WTC11 (cell line): ENCODE measurements around the gene CIC. TPM values are rescaled to one million over a fixed set of nuclear protein-coding genes. Genes with fewer than 3 reads are reported as not detected.

Source experiments
- ATAC-seq: fragments of 200-7000 bp; cut with Tn5 transposase; 2 replicates; pipeline ENCODE4 v1.10.0; 2021; ENCODE audit warnings: mild to moderate bottlenecking, moderate library complexity
- CTCF ChIA-PET: fragments of 300-600 bp; sonication (Branson Sonifier 250); formaldehyde crosslinking; loops from one replicate; lab custom pipeline; 2021; ENCODE audit warnings: antibody characterized with exemption; lab: Charles Lee
- POLR2A ChIA-PET: fragments of 350-600 bp; sonication (Branson Sonifier 250); formaldehyde crosslinking; loops from one replicate; lab custom pipeline; 2021; ENCODE audit warnings: antibody characterized with exemption; lab: Charles Lee
- DNase-seq: peaks from one replicate; pipeline ENCODE4 v3.0.0; 2021; ENCODE audit warnings: low spot score
- H3K27ac Mint-ChIP-seq: 2 replicates; pipeline ENCODE4 v1.8.0; 2021; ENCODE audit warnings: mixed read lengths
- H3K27me3 Mint-ChIP-seq: 2 replicates; pipeline ENCODE4 v1.8.0; 2021; ENCODE audit warnings: low read depth, mild to moderate bottlenecking, moderate library complexity, mixed read lengths
- H3K36me3 Mint-ChIP-seq: 2 replicates; pipeline ENCODE4 v1.8.0; 2021; ENCODE audit warnings: mixed read lengths
- H3K4me1 Mint-ChIP-seq: 2 replicates; pipeline ENCODE4 v1.8.0; 2022; ENCODE audit warnings: mixed read lengths
- H3K4me3 Mint-ChIP-seq: 2 replicates; pipeline ENCODE4 v1.8.0; 2021; ENCODE audit warnings: mild to moderate bottlenecking, moderate library complexity, mixed read lengths
- H3K9me3 Mint-ChIP-seq: 2 replicates; pipeline ENCODE4 v1.8.0; 2021; ENCODE audit warnings: mixed read lengths
- ARID4B ChIP-seq: sonication (generic); formaldehyde crosslinking; IDR thresholded peaks from 2 replicates; pipeline ENCODE4 v1.8.0; 2023; ENCODE audit warnings: missing genetic modification reagents, mild to moderate bottlenecking, borderline replicate concordance
- ESRRA ChIP-seq: sonication (generic); formaldehyde crosslinking; IDR thresholded peaks from 2 replicates; pipeline ENCODE4 v1.8.1; 2022; ENCODE audit warnings: mild to moderate bottlenecking, missing genetic modification reagents, borderline replicate concordance
- FOXK1 ChIP-seq: sonication (generic); formaldehyde crosslinking; IDR thresholded peaks from 2 replicates; pipeline ENCODE4 v1.8.0; 2022; ENCODE audit warnings: mild to moderate bottlenecking, moderate library complexity, missing genetic modification reagents
- HMGXB4 ChIP-seq: sonication (generic); formaldehyde crosslinking; IDR thresholded peaks from 2 replicates; pipeline ENCODE4 v1.8.1; 2023; ENCODE audit warnings: mild to moderate bottlenecking, moderate library complexity, missing genetic modification reagents
- MAX ChIP-seq: sonication (generic); formaldehyde crosslinking; IDR thresholded peaks from 2 replicates; pipeline ENCODE4 v1.8.0; 2022; ENCODE audit warnings: mild to moderate bottlenecking, missing genetic modification reagents
- NR3C1 ChIP-seq: sonication (generic); formaldehyde crosslinking; conservative IDR thresholded peaks from 2 replicates; pipeline ENCODE4 v1.8.1; 2023; ENCODE audit warnings: low read depth, mild to moderate bottlenecking, missing genetic modification reagents
- RELA ChIP-seq: sonication (generic); formaldehyde crosslinking; IDR thresholded peaks from 2 replicates; pipeline ENCODE4 v1.8.1; 2022; ENCODE audit warnings: missing genetic modification reagents, mild to moderate bottlenecking, borderline replicate concordance
- SMAD3 ChIP-seq: sonication (generic); formaldehyde crosslinking; IDR thresholded peaks from 2 replicates; pipeline ENCODE4 v1.8.0; 2022; ENCODE audit warnings: missing genetic modification reagents, mild to moderate bottlenecking, borderline replicate concordance
- SP1 ChIP-seq: sonication (generic); formaldehyde crosslinking; conservative IDR thresholded peaks from 2 replicates; pipeline ENCODE4 v1.8.1; 2022; ENCODE audit warnings: missing genetic modification reagents
- STAT6 ChIP-seq: sonication (generic); formaldehyde crosslinking; conservative IDR thresholded peaks from 2 replicates; pipeline ENCODE4 v1.8.1; 2023; ENCODE audit warnings: mild to moderate bottlenecking, low read depth, missing genetic modification reagents, moderate library complexity
- TEAD1 ChIP-seq: sonication (generic); formaldehyde crosslinking; IDR thresholded peaks from 2 replicates; pipeline ENCODE4 v1.8.0; 2022; ENCODE audit warnings: mild to moderate bottlenecking, missing genetic modification reagents
- TP53 ChIP-seq: sonication (generic); formaldehyde crosslinking; IDR thresholded peaks from 2 replicates; pipeline ENCODE4 v1.8.1; 2023; ENCODE audit warnings: mild to moderate bottlenecking, missing genetic modification reagents
- ZNF232 ChIP-seq: sonication (generic); formaldehyde crosslinking; IDR thresholded peaks from 2 replicates; pipeline ENCODE4 v1.8.0; 2022; ENCODE audit warnings: mild to moderate bottlenecking, missing genetic modification reagents
- ZNF281 ChIP-seq: sonication (generic); formaldehyde crosslinking; IDR thresholded peaks from 2 replicates; pipeline ENCODE4 v1.8.0; 2023; ENCODE audit warnings: mild to moderate bottlenecking, missing genetic modification reagents
- ZSCAN18 ChIP-seq: fragments of 250-450 bp; sonication (Bioruptor Pico); IDR thresholded peaks from 2 replicates; pipeline ENCODE4 v2.1.2; 2022; ENCODE audit warnings: mild to moderate bottlenecking, moderate library complexity
- total RNA-seq: library from RNA; stranded (reverse); gene quantifications from 3 replicates; pipeline ENCODE4 v1.2.3, GENCODE V29; 2021

Gene CIC
- total RNA-seq, 1 experiment from 2014 or later, result 55.8 TPM

- Mint-ChIP-seq H3K27me3 (peaks cover 20% of the 10 kb centered on the region), H3K36me3 (no peaks in the 10 kb centered on the region), H3K4me3 (peak overlapping the region; percentile 82), H3K9me3 (no peaks in the 10 kb centered on the region)
- ChIA-PET POLR2A (no interaction called here), CTCF (interaction anchor here (1.0 to 1.4 kb wide), 3 partner anchors 10 to 25 kb away, joined by 3 to 4 read pairs (median 3); no protein-coding TSS in a partner anchor)
- ATAC-seq, result peak; percentile 12
- TF ChIP-seq ESRRA (CRISPR knock-in tag) (peak; percentile 83; the same call in 1 of the 2 replicates), ZNF281 (CRISPR knock-in tag) (0 out of 2 replicates have a peak, but pooled peaks have one; percentile 34), MAX (0 out of 2 replicates have a peak, but pooled peaks have one; percentile 39), RELA (CRISPR knock-in tag) (peak; percentile 39; the same call in 1 of the 2 replicates), TP53 (CRISPR knock-in tag) (no peak), FOXK1 (CRISPR knock-in tag) (0 out of 2 replicates have a peak, but pooled peaks have one; percentile 31), SMAD3 (CRISPR knock-in tag) (no peak), STAT6 (no peak), ZSCAN18 (CRISPR knock-in tag) (no peak), HMGXB4 (no peak; the same call in 1 of the 2 replicates), TEAD1 (CRISPR knock-in tag) (0 out of 2 replicates have a peak, but pooled peaks have one; percentile 25), ZNF232 (CRISPR knock-in tag) (0 out of 2 replicates have a peak, but pooled peaks have one; percentile 65), SP1 (CRISPR knock-in tag) (0 out of 2 replicates have a peak, but pooled peaks have one; percentile 25), NR3C1 (CRISPR knock-in tag) (no peak), ARID4B (CRISPR knock-in tag) (0 out of 2 replicates have a peak, but pooled peaks have one; percentile 35)
- TF ChIP-seq, all 79 proteins: peak for 9
- peaks cover 32% of the 10 kb centered on the region for H3K4me1 Mint-ChIP-seq
- no peak overlapping the region for H3K27ac Mint-ChIP-seq
- DNase-seq, result peak; percentile 80
Observed at GRCh38 chr19:42254089-42254849, 14.8 kb upstream of the CIC start.
